DND-41 (cell line): ENCODE measurements around the gene PSMC3IP.

Experiments used
- ATAC-seq: fragments of 200-7000 bp; cut with Tn5 transposase; 3 replicates; pipeline ENCODE4 v1.9.1; 2021; ENCODE audit warnings: low read depth; ENCODE audit not compliant: insufficient read depth
- DNase-seq: peaks from one replicate; pipeline ENCODE4 v3.0.0-alpha.2; 2020
- H2AFZ ChIP-seq: 2 replicates; pipeline ENCODE4 v1.6.0; 2012; ENCODE audit warnings: low read depth, low read length
- H3K27ac ChIP-seq: 2 replicates; pipeline ENCODE4 v1.5.1; 2012; ENCODE audit warnings: low read length, inconsistent platforms
- H3K27me3 ChIP-seq: fragments of 200-600 bp; sonication (generic); 2 replicates; pipeline ENCODE4 v1.6.0; 2012; ENCODE audit warnings: low read length, mild to moderate bottlenecking, inconsistent platforms; ENCODE audit not compliant: insufficient read depth, poor library complexity
- H3K36me3 ChIP-seq: 2 replicates; pipeline ENCODE4 v1.5.1; 2012; ENCODE audit warnings: low read length, inconsistent platforms; ENCODE audit not compliant: insufficient read depth
- H3K4me1 ChIP-seq: 2 replicates; pipeline ENCODE4 v1.5.1; 2012; ENCODE audit warnings: mild to moderate bottlenecking, low read length; ENCODE audit not compliant: insufficient read depth
- H3K4me2 ChIP-seq: 2 replicates; pipeline ENCODE4 v1.6.0; 2012; ENCODE audit warnings: mild to moderate bottlenecking, moderate library complexity, low read length, inconsistent platforms; ENCODE audit not compliant: insufficient read depth
- H3K4me3 ChIP-seq, 2 experiments: fragments of 200-600 bp in 1 of 2; shearing (Covaris generic) in 1 of 2; 2 replicates each; pipeline ENCODE4 v1.5.1; 2012 to 2016; ENCODE audit warnings: inconsistent platforms in 2 of 2, low read length in 2 of 2, mild to moderate bottlenecking in 2 of 2, low read depth in 1 of 2, moderate library complexity in 1 of 2
- H3K79me2 ChIP-seq: 2 replicates; pipeline ENCODE4 v1.6.0; 2012; ENCODE audit warnings: low read length, inconsistent platforms; ENCODE audit not compliant: insufficient read depth
- H3K9ac ChIP-seq: 2 replicates; pipeline ENCODE4 v1.6.0; 2012; ENCODE audit warnings: low read depth, mild to moderate bottlenecking, inconsistent platforms, low read length, moderate library complexity
- H3K9me3 ChIP-seq: 2 replicates; pipeline ENCODE4 v1.5.1; 2012; ENCODE audit warnings: low read length, moderate library complexity, mild to moderate bottlenecking, inconsistent platforms; ENCODE audit not compliant: insufficient read depth, severe bottlenecking
- H4K20me1 ChIP-seq: 2 replicates; pipeline ENCODE4 v1.6.0; 2012; ENCODE audit warnings: low read length; ENCODE audit not compliant: insufficient read depth
- EZH2 ChIP-seq: IDR thresholded peaks from 3 replicates; pipeline ENCODE4 v1.6.1; 2012; ENCODE audit warnings: borderline replicate concordance, low read depth, mild to moderate bottlenecking, moderate library complexity, low read length, inconsistent platforms; ENCODE audit not compliant: severe bottlenecking
- TF ChIP-seq, protein P1 (sequence below): IDR thresholded peaks from 2 replicates; pipeline ENCODE4 v1.5.1; 2012; ENCODE audit warnings: borderline replicate concordance, low read length, moderate library complexity, mild to moderate bottlenecking; ENCODE audit not compliant: poor library complexity, severe bottlenecking; ENCODE audit errors: extremely low read depth

Gene PSMC3IP

DNA sequence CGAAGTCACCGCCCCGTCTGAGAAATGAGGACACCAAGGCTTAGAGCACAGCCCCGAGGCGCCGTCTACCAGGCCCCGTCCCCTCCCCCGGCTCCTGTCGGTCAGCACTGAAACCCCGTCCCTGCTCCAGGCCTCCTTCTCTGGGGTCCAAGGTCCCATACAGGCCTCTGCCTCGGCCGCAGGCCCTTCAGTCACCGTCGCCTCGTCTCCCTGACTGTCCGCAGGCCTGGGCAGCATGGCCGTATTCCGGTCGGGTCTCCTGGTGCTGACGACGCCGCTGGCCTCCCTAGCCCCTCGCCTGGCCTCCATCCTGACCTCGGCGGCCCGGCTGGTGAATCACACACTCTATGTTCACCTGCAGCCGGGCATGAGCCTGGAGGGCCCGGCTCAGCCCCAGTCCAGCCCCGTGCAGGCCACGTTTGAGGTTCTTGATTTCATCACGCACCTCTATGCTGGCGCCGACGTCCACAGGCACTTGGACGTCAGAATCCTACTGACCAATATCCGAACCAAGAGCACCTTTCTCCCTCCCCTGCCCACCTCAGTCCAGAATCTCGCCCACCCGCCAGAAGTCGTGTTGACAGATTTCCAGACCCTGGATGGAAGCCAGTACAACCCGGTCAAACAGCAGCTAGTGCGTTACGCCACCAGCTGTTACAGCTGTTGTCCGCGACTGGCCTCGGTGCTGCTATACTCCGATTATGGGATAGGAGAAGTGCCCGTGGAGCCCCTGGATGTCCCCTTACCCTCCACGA is 15.0 kb downstream of the PSMC3IP start:
- H3K9ac ChIP-seq = peak overlapping the region; percentile 82
- TF ChIP-seq EZH2 = no peak
- TF ChIP-seq, protein P1, sequence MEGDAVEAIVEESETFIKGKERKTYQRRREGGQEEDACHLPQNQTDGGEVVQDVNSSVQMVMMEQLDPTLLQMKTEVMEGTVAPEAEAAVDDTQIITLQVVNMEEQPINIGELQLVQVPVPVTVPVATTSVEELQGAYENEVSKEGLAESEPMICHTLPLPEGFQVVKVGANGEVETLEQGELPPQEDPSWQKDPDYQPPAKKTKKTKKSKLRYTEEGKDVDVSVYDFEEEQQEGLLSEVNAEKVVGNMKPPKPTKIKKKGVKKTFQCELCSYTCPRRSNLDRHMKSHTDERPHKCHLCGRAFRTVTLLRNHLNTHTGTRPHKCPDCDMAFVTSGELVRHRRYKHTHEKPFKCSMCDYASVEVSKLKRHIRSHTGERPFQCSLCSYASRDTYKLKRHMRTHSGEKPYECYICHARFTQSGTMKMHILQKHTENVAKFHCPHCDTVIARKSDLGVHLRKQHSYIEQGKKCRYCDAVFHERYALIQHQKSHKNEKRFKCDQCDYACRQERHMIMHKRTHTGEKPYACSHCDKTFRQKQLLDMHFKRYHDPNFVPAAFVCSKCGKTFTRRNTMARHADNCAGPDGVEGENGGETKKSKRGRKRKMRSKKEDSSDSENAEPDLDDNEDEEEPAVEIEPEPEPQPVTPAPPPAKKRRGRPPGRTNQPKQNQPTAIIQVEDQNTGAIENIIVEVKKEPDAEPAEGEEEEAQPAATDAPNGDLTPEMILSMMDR = no peak
- peaks cover 9% of the 10 kb centered on the region; the same call in 1 of the 2 replicates for H4K20me1 ChIP-seq
- peak overlapping the region; percentile 90 for H3K27ac ChIP-seq
- H3K36me3 ChIP-seq = peaks cover 48% of the 10 kb centered on the region
- peak overlapping the region; percentile 65 to 75 for H3K4me3 ChIP-seq
- DNase-seq (no peak), ATAC-seq (peak; percentile 4; the same call in 1 of the 3 replicates)
- no peaks in the 10 kb centered on the region for H3K27me3 ChIP-seq
- peak overlapping the region; percentile 100 for H3K4me2 ChIP-seq
- peaks cover 47% of the 10 kb centered on the region for H3K79me2 ChIP-seq
- peak overlapping the region; percentile 84; the same call in 1 of the 2 replicates for H2AFZ ChIP-seq
- H3K9me3 ChIP-seq = no peaks in the 10 kb centered on the region
- peaks cover 54% of the 10 kb centered on the region for H3K4me1 ChIP-seq

DNA sequence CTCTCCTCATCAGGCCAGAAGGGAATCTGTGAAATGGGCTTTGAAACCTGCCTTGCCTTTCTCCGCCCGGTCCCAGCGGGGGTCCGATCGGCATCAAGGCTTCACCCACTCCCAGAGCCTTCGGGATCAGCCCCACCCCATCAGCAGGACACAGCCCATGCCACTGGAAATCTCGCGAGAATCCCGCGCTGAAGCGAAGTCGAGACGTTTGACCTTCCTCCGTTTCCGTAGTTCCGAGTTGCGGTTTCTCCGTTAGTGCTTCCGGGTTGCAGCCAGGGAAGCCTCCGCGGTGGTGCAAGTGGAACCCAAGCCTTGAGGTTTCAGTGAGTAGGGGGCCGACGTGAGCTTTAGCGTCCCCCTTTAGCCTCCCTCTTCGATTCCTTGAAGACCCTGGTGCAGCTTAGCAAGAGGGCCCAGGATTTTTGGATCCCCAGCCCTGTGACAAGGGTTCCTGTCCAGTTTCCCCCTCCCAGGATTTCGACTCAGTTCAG is 15.6 kb downstream of the PSMC3IP start, which contains the start of gene COASY:
Gene COASY, plus strand, starts transcription at position 252 of the 491 bp plus-strand sequence. CDS start 475 bp downstream, outside the sequence.
- peak; percentile 77 for ATAC-seq
- H3K79me2 ChIP-seq = peaks cover 41% of the 10 kb centered on the region
- DNase-seq = peak; percentile 97
- peak within 1 kb of the TSS; percentile 100 for H3K4me2 ChIP-seq
- H4K20me1 ChIP-seq = peaks cover 9% of the 10 kb centered on the region; the same call in 1 of the 2 replicates
- H3K27me3 ChIP-seq = no peaks in the 10 kb centered on the region
- H3K4me1 ChIP-seq = peaks cover 52% of the 10 kb centered on the region
- H3K9me3 ChIP-seq = no peaks in the 10 kb centered on the region
- H3K36me3 ChIP-seq = peaks cover 43% of the 10 kb centered on the region
- peak within 1 kb of the TSS; percentile 90 for H3K27ac ChIP-seq
- H2AFZ ChIP-seq = peak within 1 kb of the TSS; percentile 84
- TF ChIP-seq, protein P1 = no peak
- TF ChIP-seq EZH2 = no peak
- H3K9ac ChIP-seq = peak within 1 kb of the TSS; percentile 82
- H3K4me3 ChIP-seq = peak within 1 kb of the TSS; percentile 65 to 75

DNA sequence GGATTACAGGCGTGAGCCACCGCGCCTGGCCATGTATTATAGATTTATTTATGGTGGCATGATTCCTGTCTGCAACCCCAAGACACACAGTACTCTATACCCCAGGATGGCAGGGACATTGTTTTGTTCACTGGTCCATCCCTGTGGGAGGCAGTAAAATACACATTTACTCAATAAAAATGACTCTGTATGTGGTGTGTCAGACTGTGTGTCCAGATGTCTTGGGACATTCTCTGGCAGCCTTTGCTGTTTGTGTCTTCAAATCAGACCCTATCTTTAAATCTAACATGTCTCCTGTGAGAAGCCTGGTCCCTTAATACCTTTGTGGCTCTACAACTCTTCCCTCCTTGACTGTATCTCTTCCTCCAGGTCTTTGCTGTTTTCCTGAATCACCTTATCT is 17.3 kb downstream of the PSMC3IP start:
- H3K79me2 ChIP-seq = peaks cover 36% of the 10 kb centered on the region
- H3K9me3 ChIP-seq = no peaks in the 10 kb centered on the region
- TF ChIP-seq, protein P1 = no peak
- TF ChIP-seq EZH2 = no peak
- no peak for DNase-seq
- H3K36me3 ChIP-seq = peaks cover 28% of the 10 kb centered on the region
- peaks cover 44% of the 10 kb centered on the region for H3K4me1 ChIP-seq
- no peaks in the 10 kb centered on the region for H3K27me3 ChIP-seq
- no peak overlapping the region for H3K4me2 ChIP-seq
- no peak overlapping the region for H3K27ac ChIP-seq
- no peak overlapping the region for H3K9ac ChIP-seq
- peaks cover 9% of the 10 kb centered on the region; the same call in 1 of the 2 replicates for H4K20me1 ChIP-seq
- H2AFZ ChIP-seq = no peak overlapping the region
- ATAC-seq = no peak
- no peak overlapping the region for H3K4me3 ChIP-seq
